GM21526 (cell line): ENCODE results near the gene EDC3.
A peak's percentile ranks its signal among the peaks of the same experiment; 100 is the strongest.
"Not testable (repeated sequence)": the region's sequence is repeated elsewhere in the genome, so short reads cannot be mapped to it uniquely, and the experiment has no call there.

Source experiments
- ATAC-seq: cut with Tn5 transposase; IDR thresholded peaks from one replicate; pipeline ENCODE4 v1.9.1; 2021; ENCODE audit warnings: moderate library complexity; ENCODE audit not compliant: unreplicated experiment, low FRiP score

EDC3 gene, protein sequence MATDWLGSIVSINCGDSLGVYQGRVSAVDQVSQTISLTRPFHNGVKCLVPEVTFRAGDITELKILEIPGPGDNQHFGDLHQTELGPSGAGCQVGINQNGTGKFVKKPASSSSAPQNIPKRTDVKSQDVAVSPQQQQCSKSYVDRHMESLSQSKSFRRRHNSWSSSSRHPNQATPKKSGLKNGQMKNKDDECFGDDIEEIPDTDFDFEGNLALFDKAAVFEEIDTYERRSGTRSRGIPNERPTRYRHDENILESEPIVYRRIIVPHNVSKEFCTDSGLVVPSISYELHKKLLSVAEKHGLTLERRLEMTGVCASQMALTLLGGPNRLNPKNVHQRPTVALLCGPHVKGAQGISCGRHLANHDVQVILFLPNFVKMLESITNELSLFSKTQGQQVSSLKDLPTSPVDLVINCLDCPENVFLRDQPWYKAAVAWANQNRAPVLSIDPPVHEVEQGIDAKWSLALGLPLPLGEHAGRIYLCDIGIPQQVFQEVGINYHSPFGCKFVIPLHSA

DNA sequence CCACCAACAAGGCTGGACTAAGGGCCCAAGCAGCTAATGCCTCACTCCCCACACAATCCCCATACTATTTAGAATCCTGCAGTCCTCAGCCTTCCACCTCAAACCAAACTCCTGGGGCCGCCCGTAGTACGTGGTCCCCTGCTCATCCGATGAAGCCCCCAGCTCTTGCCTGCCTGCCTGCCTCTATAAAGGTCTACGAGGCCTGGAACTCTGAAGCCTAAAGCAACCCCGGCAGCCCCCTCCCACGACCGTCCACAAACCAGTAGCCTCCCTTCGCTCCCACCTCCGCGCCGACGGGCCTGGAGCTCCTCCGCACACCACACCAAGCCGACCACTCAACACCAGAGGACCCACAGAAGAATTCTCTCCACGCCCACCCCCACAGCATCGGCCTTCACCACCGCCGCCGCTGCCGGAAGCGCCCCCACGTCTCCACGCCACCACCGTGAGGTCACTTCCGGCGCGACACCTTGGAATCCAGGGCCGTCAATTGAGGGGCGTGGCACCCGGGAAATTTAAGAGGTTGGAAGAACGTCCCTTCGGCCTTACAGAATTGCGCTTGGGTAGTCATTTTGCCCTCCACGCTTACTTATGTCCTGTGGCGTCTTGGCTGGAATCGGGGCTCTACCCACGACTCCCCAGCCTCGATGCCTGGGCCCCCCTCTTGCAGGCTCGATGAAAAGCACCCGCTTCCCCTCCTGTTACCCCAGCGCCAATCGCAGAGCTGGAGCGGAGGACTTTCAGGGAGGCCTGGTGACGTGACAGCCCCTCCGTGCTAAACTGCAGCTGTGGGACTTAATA, at the start of gene EDC3:
TSS of gene EDC3 (minus strand) at position 428 of the 801 bp plus-strand sequence. CDS start 20,900 bp downstream, outside the sequence.
- peak; percentile 77 for ATAC-seq

DNA sequence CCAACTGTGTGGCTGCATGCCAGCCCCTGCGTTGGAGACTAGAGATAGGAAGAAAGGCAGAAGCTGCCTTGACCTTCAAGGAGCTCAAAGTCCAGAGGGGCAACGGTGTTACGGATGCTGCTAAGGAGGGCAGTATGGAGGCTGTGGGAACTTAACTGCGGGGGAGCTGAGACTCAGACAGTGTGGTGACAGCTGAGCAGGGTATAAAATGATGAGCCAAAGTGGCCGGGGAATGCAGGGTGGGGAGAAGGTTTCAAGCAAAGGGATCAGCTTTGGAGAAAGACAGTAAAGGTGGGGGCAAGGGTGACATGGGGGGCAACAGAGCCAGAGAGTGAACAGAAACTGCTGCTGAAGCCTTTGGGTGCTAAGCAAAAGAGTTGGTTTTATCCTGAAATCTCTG, 46.6 kb upstream of the EDC3 start:
- ATAC-seq = no peak

DNA sequence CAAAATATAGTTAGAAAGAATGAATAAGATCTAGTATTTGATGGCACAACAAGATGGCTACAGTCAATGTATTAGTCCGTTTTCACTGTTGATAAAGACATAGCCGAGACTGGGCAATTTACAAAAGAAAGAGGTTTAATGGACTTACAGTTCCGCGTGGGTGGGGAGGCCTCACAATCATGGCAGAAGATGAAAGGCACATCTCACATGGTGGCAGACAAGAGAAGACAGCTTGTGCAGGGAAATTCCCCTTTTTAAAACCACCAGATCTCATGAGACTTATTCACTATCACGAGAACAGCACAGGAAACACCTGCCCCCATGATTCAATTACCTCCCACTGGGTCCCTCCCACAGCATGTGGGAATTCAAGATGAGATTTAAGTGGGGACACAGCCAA, 42.4 kb upstream of the EDC3 start:
- not testable (repeated sequence) for ATAC-seq

DNA sequence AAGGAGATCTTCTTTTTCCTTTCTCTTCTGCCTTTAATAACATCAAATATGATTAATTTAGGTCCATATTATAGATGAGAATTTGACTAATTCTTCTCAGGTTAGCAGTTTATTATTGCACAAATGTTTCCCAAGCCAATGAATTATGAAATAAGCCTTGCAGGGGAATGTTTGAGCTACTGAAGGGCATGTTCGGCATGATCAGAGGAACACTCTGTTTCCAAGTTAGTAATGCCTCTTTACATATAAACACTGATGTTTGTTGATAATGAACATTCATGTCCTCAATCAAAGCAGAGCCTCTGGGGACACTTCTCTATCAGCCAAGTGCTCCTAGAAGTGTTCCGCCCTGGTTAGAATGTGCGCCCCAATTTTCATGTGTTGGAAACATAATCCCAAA, 39.5 kb upstream of the EDC3 start:
- ATAC-seq = no peak

DNA sequence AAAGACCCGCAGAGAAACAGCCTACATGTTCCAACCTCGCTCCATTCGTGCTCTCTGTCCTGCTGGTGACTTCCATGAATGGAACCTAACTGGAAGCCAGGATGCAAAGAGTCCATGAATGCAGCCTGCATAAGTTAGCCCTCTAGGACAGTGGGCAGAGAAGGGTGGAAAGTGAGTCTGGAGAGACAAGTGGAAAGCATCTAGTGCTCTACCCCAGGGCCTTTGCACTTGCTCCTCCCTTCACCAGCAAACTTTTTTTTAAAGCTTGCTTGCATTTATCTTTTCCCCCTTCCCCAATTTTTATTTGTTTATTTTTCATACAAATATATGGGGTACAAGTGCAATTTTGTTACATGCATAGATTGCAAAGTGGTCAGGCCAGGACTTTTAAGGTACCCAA, 37.4 kb upstream of the EDC3 start:
- ATAC-seq = no peak

DNA sequence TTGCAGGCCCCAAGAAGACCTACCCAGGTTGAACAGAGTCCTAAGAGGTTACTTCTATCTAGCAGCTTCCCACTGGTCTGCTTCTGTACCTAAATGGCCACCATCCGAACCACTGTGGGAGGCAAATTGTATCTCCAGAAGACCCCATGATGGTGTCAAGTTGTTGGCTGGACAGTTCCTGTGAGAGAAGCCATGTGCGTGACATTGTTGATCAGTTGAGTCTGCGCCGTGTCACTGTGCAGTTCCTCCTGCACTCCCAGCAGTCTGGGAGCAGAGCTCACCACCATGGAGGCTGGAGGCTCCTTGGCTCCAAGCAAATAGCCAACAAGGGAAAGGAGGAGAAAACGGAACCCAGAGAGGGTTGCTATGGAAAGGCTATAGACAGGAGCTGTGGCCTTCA, 37.0 kb upstream of the EDC3 start:
- ATAC-seq = no peak

DNA sequence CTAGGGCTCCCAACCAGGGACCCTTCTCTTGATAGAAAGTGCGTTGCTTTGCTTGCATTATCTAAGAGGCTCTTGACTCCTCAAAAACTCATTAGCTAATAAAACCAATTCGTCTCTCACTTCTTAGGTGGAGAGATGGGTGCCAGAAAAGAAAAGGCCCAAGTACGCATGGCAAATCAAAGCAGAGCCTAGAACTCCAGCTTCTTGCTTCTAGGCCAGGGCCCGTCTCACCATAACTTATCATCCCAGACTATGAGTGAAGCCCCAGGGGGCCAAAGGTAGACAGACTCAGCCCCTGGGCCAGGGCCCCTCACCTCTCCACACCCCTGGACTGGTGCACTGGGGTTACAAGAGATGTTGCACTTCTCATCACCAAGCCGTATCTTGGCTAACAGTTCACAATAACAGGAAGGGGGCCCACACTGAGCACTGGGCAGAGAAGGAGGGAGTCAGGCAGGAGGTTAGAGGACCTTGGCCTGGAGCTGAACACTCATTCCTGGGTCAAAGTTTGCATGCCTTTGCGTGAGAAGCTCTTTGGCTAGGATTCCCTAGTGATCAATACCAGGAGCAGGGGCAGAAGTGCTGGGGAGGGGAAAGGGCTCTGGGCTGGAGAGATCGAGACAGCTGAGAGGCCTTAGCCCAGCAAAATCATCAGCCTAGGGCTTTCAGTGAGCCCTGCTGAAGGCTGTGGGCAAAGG, 34.9 kb upstream of the EDC3 start:
- no peak for ATAC-seq

DNA sequence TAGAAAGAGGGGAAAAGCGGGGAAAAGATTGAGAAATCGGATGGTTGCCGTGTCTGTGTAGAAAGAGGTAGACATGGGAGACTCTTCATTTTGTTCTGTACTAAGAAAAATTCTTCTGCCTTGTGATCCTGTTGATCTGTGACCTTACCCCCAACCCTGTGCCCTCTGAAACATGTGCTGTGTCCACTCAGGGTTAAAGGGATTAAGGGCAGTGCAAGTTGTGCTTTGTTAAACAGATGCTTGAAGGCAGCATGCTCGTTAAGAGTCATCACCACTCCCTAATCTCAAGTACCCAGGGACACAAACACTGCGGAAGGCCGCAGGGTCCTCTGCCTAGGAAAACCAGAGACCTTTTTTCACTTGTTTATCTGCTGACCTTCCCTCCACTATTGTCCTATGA, 33.5 kb upstream of the EDC3 start:
- not testable (repeated sequence) for ATAC-seq

DNA sequence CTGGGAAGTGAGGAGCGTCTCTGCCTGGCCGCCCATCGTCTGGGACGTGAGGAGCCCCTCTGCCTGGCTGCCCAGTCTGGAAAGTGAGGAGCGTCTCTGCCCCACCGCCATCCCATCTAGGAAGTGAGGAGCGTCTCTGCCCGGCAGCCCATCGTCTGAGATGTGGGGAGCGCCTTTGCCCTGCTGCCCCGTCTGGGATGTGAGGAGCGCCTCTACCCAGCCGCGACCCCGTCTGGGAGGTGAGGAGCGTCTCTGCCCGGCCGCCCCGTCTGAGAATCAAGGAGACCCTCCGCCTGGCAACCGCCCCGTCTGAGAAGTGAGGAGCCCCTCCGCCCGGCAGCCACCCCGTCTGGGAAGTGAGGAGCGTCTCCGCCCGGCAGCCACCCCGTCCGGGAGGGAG, 32.9 kb upstream of the EDC3 start:
- not testable (repeated sequence) for ATAC-seq

DNA sequence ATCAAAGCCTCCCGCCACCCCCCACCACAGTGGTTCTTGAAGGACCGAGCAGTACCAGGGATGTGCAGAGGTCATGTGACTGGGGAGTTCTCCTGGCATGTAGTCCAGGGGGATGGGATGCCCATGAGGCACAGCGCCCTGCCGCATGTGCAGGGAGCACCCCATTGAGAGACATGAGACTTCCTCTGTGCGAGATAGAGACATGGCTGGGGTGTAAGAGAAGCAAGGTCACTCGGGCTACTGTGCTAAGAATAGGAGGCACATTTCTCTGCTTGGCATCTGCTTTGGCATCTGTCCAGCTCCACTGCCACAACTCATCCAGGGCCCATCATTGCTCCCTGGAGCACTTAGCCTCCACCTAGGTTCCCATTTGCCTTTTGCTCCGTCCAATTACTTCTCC, 31.9 kb upstream of the EDC3 start:
- no peak for ATAC-seq

DNA sequence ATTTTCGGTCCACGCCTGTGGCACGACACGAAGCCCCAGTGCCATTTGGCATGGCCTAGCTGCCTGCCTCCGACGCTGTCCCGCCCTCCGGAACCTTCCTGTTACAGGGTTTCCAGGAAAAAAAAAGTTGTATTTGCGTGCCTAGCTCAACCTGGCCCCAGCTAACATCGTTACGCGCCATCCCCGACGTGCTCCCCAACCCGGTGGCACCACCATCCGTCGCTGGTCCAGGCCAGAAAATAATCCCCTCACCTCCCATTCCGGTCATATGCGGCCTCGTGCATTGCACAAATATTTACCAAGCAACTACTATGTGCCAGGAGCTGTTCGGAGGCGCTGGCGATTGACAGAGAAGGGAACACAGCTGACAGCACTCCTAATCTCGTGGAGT, 30.9 kb upstream of the EDC3 start:
- no peak for ATAC-seq

DNA sequence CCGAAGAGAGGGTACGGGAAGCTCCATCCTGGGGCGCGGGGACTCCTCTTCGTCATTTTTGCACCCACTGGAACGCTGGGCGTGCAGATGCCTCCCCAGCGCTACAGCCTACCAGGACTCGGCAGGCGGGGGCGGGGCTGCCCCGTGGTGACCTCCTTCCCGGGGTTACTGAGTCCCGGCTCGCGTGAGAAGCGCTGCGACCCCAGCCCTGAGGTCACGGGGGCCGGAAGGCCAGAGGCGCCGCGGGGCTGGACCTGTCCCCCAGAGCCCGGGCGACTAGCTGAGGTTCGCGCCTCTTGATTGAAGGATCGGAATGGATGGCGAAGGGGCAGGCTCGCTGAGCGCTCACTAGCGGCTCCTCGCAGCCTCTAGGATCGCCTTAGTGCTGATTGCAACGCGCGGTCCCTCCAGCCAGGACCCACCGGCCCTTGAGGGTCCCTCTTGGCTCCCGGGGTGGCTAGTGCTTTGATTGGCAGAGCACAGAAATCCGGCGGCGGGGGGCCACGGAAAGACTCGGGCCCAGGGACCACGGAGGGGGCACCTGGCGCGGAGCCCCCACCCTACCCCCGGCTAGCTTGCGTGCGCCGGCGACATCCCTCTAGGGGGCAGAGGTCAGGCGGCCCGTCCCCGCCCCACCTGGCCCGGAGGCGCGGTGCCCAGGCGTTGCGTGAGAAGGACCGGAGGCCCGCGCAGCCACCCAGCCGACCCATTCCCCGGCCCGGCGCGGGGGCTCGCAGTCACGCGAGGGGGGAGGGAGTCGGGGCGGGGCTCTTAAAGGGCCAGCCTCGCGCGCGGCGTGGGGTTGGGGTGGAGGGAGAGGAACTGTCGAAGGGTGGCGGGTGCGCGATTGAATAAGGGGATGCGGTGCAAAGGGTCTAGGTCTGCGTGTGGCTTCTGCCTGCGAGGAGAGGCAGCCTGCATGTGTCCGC, 30.3 kb upstream of the EDC3 start:
- ATAC-seq = no peak

DNA sequence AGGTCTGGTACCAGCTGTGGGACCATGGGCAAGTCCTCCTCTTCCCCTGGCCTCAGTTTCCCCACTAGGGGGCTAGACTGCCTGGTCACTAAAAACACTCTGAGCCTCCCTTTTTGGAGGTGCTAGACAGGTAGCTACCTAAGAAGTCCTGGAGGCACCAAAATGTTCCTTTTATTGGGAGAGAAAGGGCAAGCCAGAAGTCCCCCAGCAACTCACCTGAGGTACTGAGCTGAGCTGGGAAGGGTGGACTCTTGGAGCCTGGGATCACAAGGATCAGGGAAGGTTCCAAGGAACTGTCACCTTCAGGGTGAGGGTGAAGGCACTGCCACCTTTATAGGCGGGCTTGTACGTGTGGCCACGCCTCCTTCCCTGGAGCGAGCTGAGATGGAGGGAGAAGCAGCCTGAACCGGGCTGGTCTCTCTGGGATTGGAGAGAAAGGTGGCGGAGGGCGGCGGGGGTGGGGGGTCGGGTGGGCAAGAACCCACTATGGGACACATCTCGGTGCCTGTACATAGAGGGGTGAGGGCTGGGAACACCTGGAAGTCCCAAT, 29.5 kb upstream of the EDC3 start, which contains the start of gene CYP1A1:
TSS of gene CYP1A1 (minus strand) at position 304 of the 550 bp plus-strand sequence. CDS start 2,431 bp downstream, outside the sequence.
- no peak for ATAC-seq

DNA sequence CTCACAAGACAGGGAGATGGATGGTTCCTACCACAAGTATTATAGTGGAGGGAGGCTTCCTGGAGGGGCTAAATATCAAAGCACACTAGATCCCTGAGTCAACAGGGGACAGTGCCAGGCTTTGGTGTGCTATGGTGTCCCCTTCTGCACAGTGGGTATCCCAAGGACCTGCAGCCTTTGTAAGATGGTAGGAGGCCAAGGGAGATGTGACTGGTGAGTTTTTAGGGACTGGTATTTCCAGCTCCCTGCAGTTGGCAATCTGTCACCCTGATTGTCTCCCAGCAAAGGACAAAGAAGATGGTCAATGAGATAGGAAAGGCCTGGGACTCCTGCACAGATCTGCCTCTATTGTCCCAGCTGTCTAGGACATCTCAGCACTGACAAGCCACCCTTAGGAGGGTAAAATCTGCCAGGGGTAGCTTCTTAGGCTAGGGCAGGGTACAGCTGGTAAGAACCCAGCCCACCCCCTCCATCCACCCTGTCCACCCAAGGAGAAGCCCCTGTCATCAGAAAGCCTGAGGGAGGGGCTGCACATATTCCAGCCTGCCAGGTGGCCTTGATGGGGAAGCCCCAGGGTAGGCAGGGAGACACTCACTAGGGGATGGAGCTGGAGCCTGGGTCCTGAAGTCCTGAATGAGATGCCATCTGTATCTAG, 28.9 kb upstream of the EDC3 start:
- no peak for ATAC-seq

DNA sequence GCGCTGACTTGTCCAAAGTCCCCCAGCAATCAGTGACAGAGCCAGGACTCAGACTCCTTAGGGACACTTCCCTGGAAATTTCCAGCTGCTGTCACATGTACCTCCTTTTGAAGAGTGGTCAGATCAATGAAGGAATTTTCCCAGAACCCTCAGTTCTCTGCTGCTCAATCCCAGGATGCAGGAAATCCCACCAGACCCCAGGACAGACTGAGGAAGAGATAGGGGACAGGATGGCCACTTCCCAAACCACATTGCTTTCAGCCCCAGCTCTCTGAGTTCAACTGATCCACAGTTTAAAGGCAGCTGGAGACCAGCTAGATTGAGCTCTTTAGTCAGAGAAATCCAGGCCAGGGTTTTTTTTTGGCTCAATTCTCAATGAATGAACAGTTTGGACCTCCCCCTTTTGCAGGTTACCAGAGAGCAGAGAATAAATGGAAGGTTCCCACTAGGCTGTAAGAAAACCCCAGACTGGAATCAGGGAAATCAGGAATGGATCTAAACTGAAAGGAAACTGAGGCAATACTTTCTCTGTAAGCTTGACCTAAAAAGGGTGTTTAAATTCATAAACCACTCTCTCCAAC, 28.0 kb upstream of the EDC3 start:
- no peak for ATAC-seq

DNA sequence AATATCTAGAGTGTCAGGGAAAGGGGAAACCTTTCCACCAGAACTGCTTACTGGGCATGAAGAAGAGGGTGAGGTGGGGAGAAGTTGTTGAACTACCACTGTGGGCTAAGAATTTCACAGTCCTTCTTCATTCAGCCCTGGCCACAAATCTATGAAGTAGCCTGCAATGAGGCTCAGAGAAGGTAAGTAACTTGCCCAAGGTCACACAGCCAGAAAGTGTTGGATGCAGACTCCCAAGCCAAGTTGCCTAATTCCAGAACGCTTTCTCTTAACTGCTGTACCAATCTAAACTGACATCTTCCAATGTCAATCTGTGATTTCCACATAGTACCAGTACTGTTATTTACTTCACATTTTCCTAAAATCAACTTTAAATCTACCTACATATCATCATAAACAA, 27.4 kb upstream of the EDC3 start:
- no peak for ATAC-seq

DNA sequence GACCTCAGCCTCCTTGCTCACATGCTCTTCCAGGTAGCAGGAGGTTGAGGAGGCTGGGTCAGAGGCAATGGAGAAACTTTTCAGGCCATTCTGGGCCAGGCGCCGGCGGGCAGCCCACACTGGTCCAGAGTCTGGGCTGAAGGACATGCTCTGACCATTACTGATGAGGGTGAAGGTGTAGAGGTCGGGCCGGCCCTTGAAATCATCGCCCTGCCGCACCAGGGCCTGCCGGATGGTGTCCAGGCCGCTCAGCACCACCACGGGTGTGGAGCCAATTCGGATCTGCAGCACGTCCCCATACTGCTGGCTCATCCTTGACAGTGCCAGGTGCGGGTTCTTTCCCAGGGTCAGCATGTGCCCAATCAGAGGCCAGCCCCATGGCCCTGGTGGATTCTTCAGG, 26.8 kb upstream of the EDC3 start:
- ATAC-seq = no peak

DNA sequence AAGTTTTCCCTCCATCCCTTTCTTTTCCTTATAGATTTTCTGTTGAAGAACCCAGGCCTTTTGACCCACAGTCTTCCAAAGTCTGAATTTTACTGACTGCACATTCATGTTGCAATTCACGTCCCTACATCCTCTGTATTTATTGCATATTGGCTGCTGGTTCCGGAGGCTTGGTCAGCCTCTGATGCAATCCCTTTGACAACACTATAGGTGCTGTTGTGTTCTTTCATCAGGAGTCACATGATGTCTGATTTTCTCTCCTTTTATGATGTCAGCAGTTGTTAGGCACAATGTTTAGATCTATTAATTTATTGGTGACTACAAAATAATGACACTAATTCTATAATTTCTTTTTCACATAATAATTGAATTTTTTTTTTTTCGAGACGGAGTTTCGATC, 20.8 kb upstream of the EDC3 start:
- no peak for ATAC-seq

DNA sequence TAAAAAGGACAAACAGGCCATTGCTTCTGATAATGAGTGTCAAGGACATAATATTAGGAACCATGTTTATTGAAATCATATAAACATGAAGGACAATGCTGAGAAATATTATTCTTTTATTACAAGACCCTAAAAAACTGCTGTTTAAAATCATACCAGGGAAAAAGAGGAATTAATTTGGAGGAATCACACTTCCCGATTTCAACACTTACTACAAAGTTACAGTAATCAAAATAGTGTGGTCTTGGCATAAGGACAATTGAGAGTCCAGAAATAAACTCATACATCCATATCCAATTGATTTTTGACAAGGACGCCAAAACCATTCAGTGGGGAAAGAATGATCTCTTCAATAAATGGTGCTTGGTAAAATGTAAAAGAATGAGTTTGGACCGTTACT, 16.5 kb upstream of the EDC3 start:
- ATAC-seq = no peak
